HCT116 (cell line): Measurements from ENCODE around the gene FBXL4. TPM values are rescaled to one million over a fixed set of nuclear protein-coding genes. Genes with fewer than 3 reads are reported as not detected.

Source experiments
- ATAC-seq: fragments of 200-7000 bp; cut with Tn5 transposase; 2 replicates; pipeline ENCODE4 v1.9.1; 2020; ENCODE audit warnings: mild to moderate bottlenecking, moderate library complexity
- BruUV-seq: library from RNA; stranded (reverse); fragments of 400-500 nt; replicated peaks from 2 replicates; lab custom pipeline; 2021; lab: Mats Ljungman, UMichigan
- CTCF ChIA-PET: fragments of 300-600 bp; sonication (Branson Sonifier 250); formaldehyde crosslinking; loops from one replicate; lab custom pipeline; 2021; ENCODE audit warnings: antibody characterized with exemption; lab: Charles Lee
- POLR2A ChIA-PET: fragments of 300-600, 350-600 bp; sonication (Branson Sonifier 250); formaldehyde crosslinking; loops from one replicate; lab custom pipeline; 2021; ENCODE audit warnings: antibody characterized with exemption; lab: Charles Lee
- RAD21 ChIA-PET, 2 experiments: fragments of 300-600 bp; sonication (Branson Sonifier 250); formaldehyde crosslinking; loops; one replicate each; lab custom pipeline; 2023; ENCODE audit warnings: low total read pairs in 2 of 2; ENCODE audit not compliant: uncharacterized antibody in 2 of 2, unreplicated experiment in 2 of 2, low non-redundant PET in 1 of 2; lab: Charles Lee
- DNase-seq: peaks from one replicate; pipeline ENCODE4 v3.0.0-alpha.2; 2010; ENCODE audit warnings: low read depth, low spot score
- H2AFZ ChIP-seq: fragments of 200-600 bp; shearing (Covaris generic), sonication (generic); 2 replicates; pipeline ENCODE4 v1.6.1; 2017; ENCODE audit warnings: low read depth, mixed run types, mixed read lengths, antibody characterized with exemption, low read length; ENCODE audit not compliant: poor library complexity, severe bottlenecking
- H3K27ac ChIP-seq: 2 replicates; pipeline ENCODE4 v1.5.1; 2012; ENCODE audit warnings: low read depth, low read length
- H3K27me3 ChIP-seq: fragments of 200-600 bp; sonication (generic); 2 replicates; pipeline ENCODE4 v1.6.1; 2016; ENCODE audit warnings: mixed run types, low read length, mixed read lengths; ENCODE audit not compliant: insufficient read depth
- H3K36me3 ChIP-seq, 2 experiments: fragments of 200-500 bp in 1 of 2; fragments of 200-600 bp in 1 of 2; sonication (Bioruptor generic) in 1 of 2; sonication (generic) in 1 of 2; 2 replicates each; pipeline versions ENCODE4 v1.5.1 to v1.6.1; 2014 to 2016; ENCODE audit warnings: low read length in 2 of 2, inconsistent platforms in 1 of 2, mixed read lengths in 1 of 2, mixed run types in 1 of 2; ENCODE audit not compliant: insufficient read depth in 2 of 2, control insufficient read depth in 1 of 2
- H3K4me1 ChIP-seq, 2 experiments: fragments of 200-600 bp in 1 of 2; sonication (generic) in 1 of 2; 2 replicates each; pipeline versions ENCODE4 v1.5.1 to v1.6.1; 2012 to 2017; ENCODE audit warnings: low read length in 2 of 2, inconsistent platforms in 1 of 2, mild to moderate bottlenecking in 1 of 2, mixed read lengths in 1 of 2, mixed run types in 1 of 2, moderate library complexity in 1 of 2; ENCODE audit not compliant: insufficient read depth in 2 of 2, control insufficient read depth in 1 of 2
- H3K4me2 ChIP-seq: fragments of 200-600 bp; sonication (generic); 2 replicates; pipeline ENCODE4 v1.6.1; 2017; ENCODE audit warnings: mixed run types, low read length, mixed read lengths
- H3K4me3 ChIP-seq, 2 experiments: fragments of 200-600 bp in 1 of 2; sonication (generic) in 1 of 2; replicated peaks in 1 of 2; 2 replicates each; pipeline ENCODE4 v1.5.1; 2011 to 2016; ENCODE audit warnings: low read length in 2 of 2, control low read depth in 1 of 2, low read depth in 1 of 2, mild to moderate bottlenecking in 1 of 2, mixed read lengths in 1 of 2, mixed run types in 1 of 2
- H3K79me2 ChIP-seq: fragments of 200-600 bp; sonication (generic); 2 replicates; pipeline ENCODE4 v1.6.1; 2017; ENCODE audit warnings: mild to moderate bottlenecking, mixed run types, low read length, moderate library complexity, mixed read lengths; ENCODE audit not compliant: insufficient read depth
- H3K9ac ChIP-seq: fragments of 200-600 bp; sonication (generic); 2 replicates; pipeline ENCODE4 v1.6.1; 2016; ENCODE audit warnings: low read length, mixed read lengths
- H3K9me2 ChIP-seq: fragments of 200-600 bp; sonication (generic), shearing (Covaris generic); 2 replicates; pipeline ENCODE4 v1.6.1; 2017; ENCODE audit warnings: mixed run types, mild to moderate bottlenecking, moderate library complexity; ENCODE audit not compliant: insufficient read depth
- H3K9me3 ChIP-seq, 2 experiments: fragments of 200-500 bp in 1 of 2; fragments of 200-600 bp in 1 of 2; sonication (Bioruptor generic) in 1 of 2; sonication (generic) in 1 of 2; 2 replicates each; pipeline ENCODE4 v1.6.1; 2014 to 2017; ENCODE audit warnings: low read length in 2 of 2, mixed read lengths in 2 of 2, inconsistent platforms in 1 of 2, low read depth in 1 of 2, mild to moderate bottlenecking in 1 of 2, mixed run types in 1 of 2, moderate library complexity in 1 of 2; ENCODE audit not compliant: control insufficient read depth in 1 of 2, insufficient read depth in 1 of 2
- H4K20me1 ChIP-seq: fragments of 200-600 bp; sonication (generic), shearing (Covaris generic); 2 replicates; pipeline ENCODE4 v1.6.1; 2017; ENCODE audit warnings: mixed run types, mild to moderate bottlenecking, moderate library complexity; ENCODE audit not compliant: insufficient read depth
- CTCF ChIP-seq, 3 experiments: fragments of 200-600 bp in 1 of 3; sonication (generic) in 1 of 3; IDR thresholded peaks in 2 of 3; conservative IDR thresholded peaks in 1 of 3; 2 replicates each; pipeline ENCODE4 v1.5.1; 2012 to 2017; ENCODE audit warnings: low read depth in 2 of 3, low read length in 2 of 3, antibody characterized with exemption in 1 of 3, borderline replicate concordance in 1 of 3, control low read depth in 1 of 3, mild to moderate bottlenecking in 1 of 3, mixed read lengths in 1 of 3, mixed run types in 1 of 3, moderate library complexity in 1 of 3; ENCODE audit not compliant: insufficient read depth in 1 of 3
- EZH2phosphoT487 ChIP-seq: fragments of 200-600 bp; IDR thresholded peaks from 2 replicates; pipeline ENCODE4 v1.6.1; 2018; ENCODE audit warnings: antibody characterized with exemption, borderline replicate concordance
- FOSL1 ChIP-seq: IDR thresholded peaks from 2 replicates; pipeline ENCODE4 v1.6.1; 2012; ENCODE audit warnings: low read depth
- MAX ChIP-seq: IDR thresholded peaks from 2 replicates; pipeline ENCODE4 v1.6.1; 2012
- POLR2A ChIP-seq: IDR thresholded peaks from 2 replicates; pipeline ENCODE4 v1.7.0; 2011; ENCODE audit warnings: borderline replicate concordance; ENCODE audit not compliant: insufficient read depth, insufficient read length; ENCODE audit errors: extremely low read depth
- POLR2AphosphoS5 ChIP-seq: IDR thresholded peaks from 2 replicates; pipeline ENCODE4 v1.6.1; 2011; ENCODE audit warnings: mild to moderate bottlenecking, low read depth, low read length, moderate library complexity
- SIN3A ChIP-seq: IDR thresholded peaks from 2 replicates; pipeline ENCODE4 v1.6.1; 2012; ENCODE audit warnings: low read depth
- SP1 ChIP-seq: IDR thresholded peaks from 2 replicates; pipeline ENCODE4 v1.6.1; 2012; ENCODE audit warnings: low read depth
- SRF ChIP-seq: IDR thresholded peaks from 2 replicates; pipeline ENCODE4 v1.6.1; 2012; ENCODE audit warnings: low read depth
- ZBTB33 ChIP-seq: IDR thresholded peaks from 2 replicates; pipeline ENCODE4 v1.6.1; 2011; ENCODE audit warnings: mild to moderate bottlenecking, low read length, moderate library complexity; ENCODE audit not compliant: insufficient replicate concordance; ENCODE audit errors: extremely low read depth
- ZFX ChIP-seq: fragments of 450-650 bp; IDR thresholded peaks from 2 replicates; pipeline ENCODE4 v1.6.1; 2017
- intact Hi-C: fragments of 100-400 bp; cut with micrococcal nuclease; formaldehyde crosslinking; loops from 2 replicates; pipeline ENCODE4 v1.10.0; 2022
- total RNA-seq: library from RNA; stranded (reverse); gene quantifications from one replicate; pipeline ENCODE4 v1.2.1, GENCODE V29; 2021; ENCODE audit not compliant: unreplicated experiment

FBXL4 gene
- total RNA-seq, 1 experiment from 2014 or later: 15.7 TPM

GRCh38 chr6:98900706-98901105 is 47.0 kb downstream of the FBXL4 start:
- RAD21 ChIA-PET: no interaction called here
- Histone ChIP-seq H3K36me3 (no peaks in the 10 kb centered on the region), H2AFZ (no peak overlapping the region), H3K27ac (no peak overlapping the region), H3K27me3 (no peaks in the 10 kb centered on the region), H3K4me1 (no peaks in the 10 kb centered on the region), H3K4me3 (no peak overlapping the region), H3K79me2 (no peaks in the 10 kb centered on the region), H3K9me2 (no peaks in the 10 kb centered on the region), H3K4me2 (no peak overlapping the region), H4K20me1 (no peaks in the 10 kb centered on the region), H3K9me3 (no peaks in the 10 kb centered on the region), H3K9ac (no peak overlapping the region)
- CTCF ChIA-PET: no interaction called here
- BruUV-seq: no TSS peak
- no peak for DNase-seq
- ATAC-seq: no peak
- intact Hi-C loops: no loop called here
- no peak for TF ChIP-seq SRF
- TF ChIP-seq EZH2phosphoT487: no peak
- no peak for TF ChIP-seq CTCF (IDR thresholded peaks at IDR 0.05 in 2 of 3, conservative IDR thresholded peaks at IDR 0.05 in 1 of 3; ENCODE audit: borderline replicate concordance in 1 of 3, insufficient read depth in 1 of 3, low read depth in 2 of 3, low read length in 2 of 3)
- TF ChIP-seq SP1: no peak
- no peak for TF ChIP-seq POLR2A
- no peak for TF ChIP-seq ZFX
- no peak for TF ChIP-seq POLR2AphosphoS5
- TF ChIP-seq SIN3A: no peak
- TF ChIP-seq MAX: no peak
- no peak for TF ChIP-seq ZBTB33
- no peak for TF ChIP-seq FOSL1
- POLR2A ChIA-PET: no interaction called here
